ENCODE data around the gene F8A3. TPM values are rescaled to one million over a fixed set of nuclear protein-coding genes. Genes with fewer than 3 reads are reported as not detected.
"Not testable (repeated sequence)": the region's sequence is repeated elsewhere in the genome, so short reads cannot be mapped to it uniquely, and the experiment has no call there.

Gene F8A3
- 11.5 TPM in 2 replicates for total RNA-seq (2014; rRNA removed)
- 14.7 TPM for polyA plus RNA-seq (2012)

DNA sequence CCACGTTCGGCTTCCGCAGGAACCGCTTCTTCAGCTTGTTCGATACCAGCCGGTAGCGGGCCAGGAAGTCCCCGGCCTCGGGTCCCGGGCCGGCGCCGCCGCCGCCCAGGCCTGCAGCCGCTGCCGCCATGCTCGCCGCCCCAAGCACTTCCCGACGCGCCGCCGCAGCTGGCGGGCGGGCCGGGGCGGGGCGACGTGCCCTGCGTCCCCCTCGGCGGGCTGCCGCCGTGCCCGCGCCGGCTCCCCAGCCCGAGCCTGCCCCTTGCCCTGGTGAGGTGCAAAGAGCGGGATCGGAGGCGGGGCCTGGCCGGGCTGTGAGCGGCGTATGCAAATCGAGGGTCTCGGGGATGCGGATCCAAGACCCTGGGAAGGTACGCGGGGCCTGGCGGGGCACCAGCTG is at the start of gene F8A3:
F8A3 (minus strand) TSS at position 150 of the 400 bp plus-strand sequence; CDS start at position 130, 20 bp downstream.
- DNase-seq (ENCODE audit: low read depth), result not testable (repeated sequence)

- no peak for DNase-seq (ENCODE audit: low read depth)
These were observed 46.9 kb upstream of the F8A3 start for GRCh38 chrX:155505296-155505695.

GRCh38 chrX:155495134-155495533 is 36.7 kb upstream of the F8A3 start:
- DNase-seq (ENCODE audit: low read depth), result not testable (repeated sequence)

DNA sequence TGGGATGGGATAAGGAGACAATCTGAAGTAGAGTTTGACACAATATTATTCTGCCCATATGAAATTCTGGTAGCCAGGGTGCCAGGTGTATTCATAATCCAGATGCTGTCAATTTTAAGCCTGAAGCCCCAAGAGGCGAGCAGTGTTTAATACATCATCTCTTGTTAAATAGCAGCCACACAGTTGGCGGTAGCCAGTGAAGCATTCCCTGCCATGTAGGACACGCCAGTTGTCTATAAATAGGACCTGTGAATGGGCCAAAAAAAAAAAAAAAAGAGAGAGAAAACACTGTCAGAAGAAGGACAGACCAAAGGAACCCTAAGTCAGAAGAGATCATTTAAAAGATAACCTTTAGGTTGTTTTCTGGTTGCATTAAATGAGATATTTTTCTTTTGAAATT is 33.0 kb upstream of the F8A3 start:
- not testable (repeated sequence) for DNase-seq (ENCODE audit: low read depth)

DNA sequence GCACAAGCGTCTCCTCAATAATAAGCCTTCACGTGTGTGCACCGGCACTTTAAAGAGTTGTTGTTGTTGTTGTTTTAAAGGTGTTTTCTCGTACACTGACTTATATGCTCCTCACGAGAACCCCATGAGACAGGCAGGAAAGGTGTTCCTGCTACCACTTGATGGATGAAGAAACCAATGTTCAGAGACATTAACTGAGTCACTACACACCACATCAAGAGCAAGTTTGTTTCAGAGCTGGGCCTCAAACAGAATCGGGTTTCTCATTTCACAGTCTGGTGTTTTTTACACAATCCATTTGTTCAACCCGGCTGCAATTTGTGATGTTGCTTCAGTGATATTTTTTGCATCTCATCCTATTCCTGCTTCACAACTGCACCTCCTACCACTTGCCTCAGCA is 18.7 kb upstream of the F8A3 start:
- not testable (repeated sequence) for DNase-seq (ENCODE audit: low read depth)

- not testable (repeated sequence) for DNase-seq (ENCODE audit: low read depth)
These were observed 8.0 kb upstream of the F8A3 start for GRCh38 chrX:155466269-155466938.

DNA sequence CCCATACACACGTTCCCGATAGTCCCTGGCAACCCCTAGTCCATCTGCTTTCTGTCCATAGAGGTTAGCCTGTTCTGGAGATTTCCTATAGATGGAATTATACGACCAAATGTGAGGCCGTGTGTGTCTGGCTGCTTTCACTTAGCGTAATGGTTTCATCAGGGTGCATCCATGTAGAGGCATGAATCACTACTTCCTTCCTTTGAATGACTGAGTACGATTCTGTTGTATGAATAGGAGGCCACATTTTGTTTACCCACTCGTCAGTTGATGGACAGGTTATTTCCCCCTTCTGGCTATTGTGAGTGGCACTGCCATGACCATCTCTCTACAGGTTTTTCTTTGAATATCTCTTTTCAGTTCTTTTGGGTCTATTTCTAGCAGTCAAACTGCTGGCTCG is 2.1 kb upstream of the F8A3 start:
- DNase-seq (ENCODE audit: low read depth), result not testable (repeated sequence)

DNA sequence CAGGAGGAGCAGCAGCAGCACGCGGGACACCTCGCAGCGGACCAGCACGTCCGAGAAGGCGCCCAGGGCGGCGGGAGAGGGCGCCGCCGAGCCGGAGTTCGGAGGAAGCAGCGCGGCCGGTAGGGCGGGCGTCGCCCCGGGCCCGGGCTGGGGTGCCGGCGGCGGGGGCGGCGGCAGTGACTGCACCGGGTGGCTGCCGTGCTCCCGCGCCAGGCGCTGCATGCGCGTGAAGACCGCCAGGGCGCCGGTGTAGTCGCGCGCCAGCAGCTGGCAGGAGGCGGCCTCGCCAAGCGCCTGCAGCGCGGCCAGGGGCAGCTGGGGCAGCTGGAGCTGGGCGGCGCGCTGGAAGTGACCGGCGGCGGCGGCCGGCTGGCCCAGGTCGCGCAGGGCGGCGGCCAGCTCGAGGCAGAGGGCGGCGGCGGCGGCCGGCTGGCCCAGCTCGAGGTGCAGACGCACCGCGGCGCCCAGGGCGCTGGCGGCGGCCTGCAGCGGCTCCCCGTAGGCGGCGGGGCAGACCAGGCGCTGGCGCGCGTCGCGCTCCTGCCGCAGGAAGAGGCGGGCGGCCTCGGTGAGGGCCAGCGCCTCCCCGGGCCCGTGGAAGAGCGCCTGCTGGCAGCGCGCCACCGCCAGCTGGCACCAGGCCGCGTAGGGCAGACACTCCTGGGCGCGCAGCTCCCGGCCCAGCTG is 516 bp downstream of the F8A3 start:
- DNase-seq (ENCODE audit: low read depth), result not testable (repeated sequence)

DNA sequence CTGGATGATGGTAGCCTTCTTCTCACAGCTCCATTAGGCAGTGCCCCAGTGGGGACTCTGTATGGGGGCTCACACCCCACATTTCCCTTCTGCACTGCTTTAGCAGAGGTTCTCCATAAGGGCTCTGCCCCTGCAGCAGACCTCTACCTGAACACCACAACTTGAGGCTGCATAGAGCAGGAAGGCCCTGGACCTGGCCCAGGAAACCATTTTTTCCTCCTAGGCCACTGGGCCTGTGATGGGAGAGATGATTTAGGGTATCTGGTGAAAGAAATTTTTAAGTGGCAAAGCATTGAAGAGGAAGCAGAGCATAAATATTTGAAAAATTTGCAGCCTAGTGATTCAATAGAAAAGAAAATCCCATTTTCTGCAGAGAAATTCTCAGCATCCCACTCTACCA is 17.3 kb downstream of the F8A3 start:
- no peak for DNase-seq (ENCODE audit: low read depth)

- no peak for DNase-seq (ENCODE audit: low read depth)
These were observed 22.7 kb downstream of the F8A3 start for GRCh38 chrX:155435744-155436112.

GRCh38 chrX:155434906-155435743 is 23.3 kb downstream of the F8A3 start:
- no peak for DNase-seq (ENCODE audit: low read depth)

DNA sequence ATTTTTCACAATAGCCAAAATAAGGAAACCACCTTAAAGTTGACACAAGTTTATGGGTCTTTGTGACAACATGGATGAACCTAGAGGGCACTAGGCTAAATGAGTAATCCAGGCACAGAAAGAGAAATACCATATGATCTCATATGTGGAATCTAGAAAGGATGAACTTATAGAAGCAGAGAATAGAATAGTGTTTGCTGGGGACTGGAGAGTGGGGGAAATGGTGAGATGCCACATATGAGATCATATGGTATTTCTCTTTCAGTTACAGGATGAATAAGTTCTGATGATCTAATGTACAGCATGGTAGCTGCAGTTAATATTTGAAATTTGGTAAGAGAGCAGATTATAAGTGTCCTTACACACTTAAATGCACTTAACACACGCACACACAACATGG is 40.7 kb downstream of the F8A3 start:
- no peak for DNase-seq (ENCODE audit: low read depth)

Other genes with a start within 250 kb of the F8A3 start
- gene VBP1, start 242.2 kb downstream of the F8A3 start, total RNA-seq (2014; rRNA removed), result 94.2 and 98.0 TPM in 2 replicates
- gene RAB39B, start 194.1 kb downstream of the F8A3 start, total RNA-seq (2014; rRNA removed), result 0.06 and 0.19 TPM in 2 replicates
- 0.32 and 0.92 TPM in 2 replicates for gene CLIC2, start 124.0 kb downstream of the F8A3 start, total RNA-seq (2014; rRNA removed)
- not detected in 2 replicates for gene F8A2, start 76.5 kb downstream of the F8A3 start, total RNA-seq (2014; rRNA removed)
- 0.32 and 0.86 TPM in 2 replicates for gene SPRY3, start 154.0 kb upstream of the F8A3 start, total RNA-seq (2014; rRNA removed)
- gene TMLHE, start 154.3 kb upstream of the F8A3 start, total RNA-seq (2014; rRNA removed), result 10.1 and 10.4 TPM in 2 replicates

Data from LHCN-M2 (cell line).